Femur (tissue), 1 donor: ENCODE data around the gene DYRK3.
"Not testable (repeated sequence)": the region's sequence is repeated elsewhere in the genome, so short reads cannot be mapped to it uniquely, and the experiment has no call there.

ENCODE experiments used
- DNase-seq: peaks from one replicate; pipeline ENCODE4 v3.0.0-alpha.2; 2017

Gene DYRK3

GRCh38 chr1:206635080-206635977 lies at the start of gene DYRK3:
Gene DYRK3, plus strand, starts transcription at chr1:206635536. Its CDS starts 168 bp downstream, at chr1:206635704.
- DNase-seq = peak; percentile 96

GRCh38 chr1:206586501-206587445 lies 48.6 kb upstream of the DYRK3 start:
- DNase-seq = no peak

DNA sequence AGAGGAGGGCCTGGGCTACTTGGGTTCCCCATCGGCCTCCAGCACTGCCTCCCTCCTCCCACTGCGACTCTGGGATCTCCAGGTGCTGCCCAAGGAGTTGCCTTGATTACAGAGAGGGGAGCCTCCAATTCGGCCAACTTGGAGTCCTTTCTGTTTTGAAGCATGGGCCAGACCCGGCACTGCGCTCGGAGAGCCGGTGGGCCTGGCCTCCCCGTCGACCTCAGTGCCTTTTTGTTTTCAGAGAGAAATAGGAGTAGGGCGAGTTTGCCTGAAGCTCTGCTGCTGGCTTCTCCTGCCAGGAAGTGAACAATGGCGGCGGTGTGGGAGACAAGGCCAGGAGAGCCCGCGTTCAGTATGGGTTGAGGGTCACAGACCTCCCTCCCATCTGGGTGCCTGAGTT lies 47.4 kb upstream of the DYRK3 start:
- no peak for DNase-seq

DNA sequence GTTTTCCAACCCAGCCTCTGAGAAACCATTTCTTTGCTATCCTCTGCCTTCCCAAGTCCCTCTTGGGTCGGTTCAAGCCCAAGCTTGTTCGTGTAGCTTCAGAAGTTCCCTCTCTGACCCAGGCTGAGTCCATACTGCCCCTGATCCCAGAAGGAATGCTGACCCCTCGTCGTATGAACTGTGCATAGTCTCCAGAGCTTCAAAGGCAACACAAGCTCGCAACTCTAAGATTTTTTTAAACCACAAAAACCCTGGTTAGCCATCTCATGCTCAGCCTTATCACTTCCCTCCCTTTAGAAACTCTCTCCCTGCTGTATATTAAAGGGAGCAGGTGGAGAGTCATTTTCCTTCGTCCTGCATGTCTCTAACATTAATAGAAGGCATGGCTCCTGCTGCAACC lies 46.8 kb upstream of the DYRK3 start:
- no peak for DNase-seq

DNA sequence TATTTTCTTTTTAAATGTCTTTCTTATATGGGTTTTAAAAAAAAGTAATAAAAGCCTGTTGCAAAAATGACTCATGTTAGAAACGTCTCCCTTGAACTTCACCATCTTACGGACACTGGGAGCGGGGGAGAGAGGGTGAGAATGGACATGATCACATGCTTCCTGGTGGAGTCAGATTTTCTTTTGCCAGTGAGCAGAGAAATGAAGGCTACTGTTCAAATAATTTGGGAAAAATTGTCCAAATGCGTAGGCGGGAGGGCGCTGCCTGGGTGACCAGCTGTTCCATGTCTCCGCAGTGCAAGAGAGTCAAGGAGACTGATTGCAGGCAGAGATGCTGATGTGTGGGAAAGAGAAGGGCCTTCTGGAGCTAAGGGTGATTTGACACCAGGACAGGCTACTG lies 46.1 kb upstream of the DYRK3 start:
- no peak for DNase-seq

- no peak for DNase-seq
Observed at GRCh38 chr1:206590025-206590758, 45.1 kb upstream of the DYRK3 start.

DNA sequence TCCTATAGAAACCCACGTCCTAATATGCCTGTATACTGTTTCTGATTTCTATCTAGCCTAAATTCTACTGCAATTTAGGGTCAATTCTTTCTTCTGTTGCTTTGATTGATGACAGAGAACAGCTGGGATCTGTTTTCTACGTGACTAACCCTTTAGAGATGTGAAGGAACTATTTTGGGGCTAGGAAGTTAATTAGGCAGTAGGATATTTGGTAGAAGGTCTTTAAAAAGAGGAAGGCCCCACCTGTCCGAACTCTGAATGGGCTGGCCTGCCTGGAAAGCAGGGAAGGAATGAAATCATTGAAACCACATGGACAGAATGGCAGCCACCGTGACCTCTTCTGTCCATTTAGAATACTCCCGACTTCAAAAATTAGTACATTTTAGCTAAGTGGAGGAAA lies 44.1 kb upstream of the DYRK3 start:
- no peak for DNase-seq

- DNase-seq = no peak
Observed at GRCh38 chr1:206591696-206592095, 43.6 kb upstream of the DYRK3 start.

GRCh38 chr1:206593351-206593925 lies 41.9 kb upstream of the DYRK3 start:
- DNase-seq = no peak

DNA sequence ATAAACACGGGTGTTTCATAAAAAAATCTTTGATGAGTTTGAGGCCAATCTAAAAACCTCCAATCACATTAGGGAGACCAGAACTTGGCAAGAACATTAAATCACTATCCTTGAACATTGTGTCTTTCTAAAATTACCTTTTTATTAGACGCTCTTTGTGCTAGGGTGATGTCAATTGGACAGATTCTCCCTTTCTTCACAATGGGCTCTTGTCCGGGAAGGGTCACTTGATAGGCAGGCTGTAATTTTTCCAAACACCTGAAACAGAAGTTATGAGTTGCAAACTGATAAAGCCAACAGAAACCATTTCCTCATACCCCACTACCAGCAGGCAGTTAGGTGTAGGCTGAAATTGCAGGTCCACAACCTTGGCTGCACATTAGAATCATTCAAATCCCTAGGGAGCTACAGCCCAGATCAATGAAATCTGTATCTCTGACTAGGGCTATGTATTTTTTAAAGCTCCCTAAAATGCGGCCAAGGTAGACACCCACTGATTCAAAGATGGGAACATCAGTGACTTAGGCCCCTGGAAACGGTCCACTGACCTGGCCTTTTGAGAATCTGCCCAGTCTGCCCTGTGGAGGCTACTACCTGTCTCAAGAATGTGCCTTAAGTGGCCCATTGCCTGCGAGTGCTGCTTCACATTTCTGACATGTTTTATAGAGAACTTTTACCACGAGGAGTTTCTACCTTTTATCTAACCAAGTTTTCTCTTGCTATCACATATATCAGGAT lies 39.6 kb upstream of the DYRK3 start:
- no peak for DNase-seq

- DNase-seq = no peak
Observed at GRCh38 chr1:206596319-206596666, 39.0 kb upstream of the DYRK3 start.

- peak; percentile 38 for DNase-seq
Observed at GRCh38 chr1:206600527-206600926, 34.8 kb upstream of the DYRK3 start.

DNA sequence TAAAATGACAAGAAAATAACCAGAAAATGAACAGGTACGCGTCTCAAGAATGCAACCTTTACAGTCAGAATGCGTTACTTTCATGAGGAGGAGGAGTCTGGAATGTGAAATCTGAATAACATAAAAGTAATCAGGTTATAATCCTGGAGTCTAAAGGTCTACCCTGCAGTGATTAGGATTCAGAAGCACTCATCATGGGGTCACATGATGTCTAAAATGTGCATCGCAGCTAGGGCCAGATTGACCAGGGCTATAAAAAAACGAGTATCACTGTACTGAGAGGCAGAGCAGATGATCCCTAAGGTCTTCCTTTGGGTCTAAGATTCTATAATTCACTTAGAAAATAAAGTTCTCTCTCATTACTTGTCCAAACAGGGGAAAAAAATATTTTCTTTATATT lies 30.5 kb upstream of the DYRK3 start:
- no peak for DNase-seq

DNA sequence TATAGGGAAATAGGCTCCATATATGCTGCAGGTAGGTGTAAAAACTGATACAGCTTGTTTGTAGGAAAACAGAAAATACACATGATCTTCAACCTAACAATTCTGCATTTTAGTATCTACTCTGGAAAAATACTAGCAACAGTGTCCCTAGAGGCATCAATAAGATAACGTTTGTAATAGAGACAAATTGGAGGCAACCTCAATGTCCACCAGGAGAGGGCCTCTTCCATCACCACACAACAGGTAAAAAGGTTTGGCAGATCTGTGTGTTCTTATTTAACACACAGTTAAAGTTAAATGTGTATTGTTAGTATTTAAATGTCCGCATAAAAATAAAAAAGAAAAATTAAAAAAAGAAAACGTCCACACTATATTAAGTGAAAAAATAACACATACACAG lies 28.5 kb upstream of the DYRK3 start:
- no peak for DNase-seq

DNA sequence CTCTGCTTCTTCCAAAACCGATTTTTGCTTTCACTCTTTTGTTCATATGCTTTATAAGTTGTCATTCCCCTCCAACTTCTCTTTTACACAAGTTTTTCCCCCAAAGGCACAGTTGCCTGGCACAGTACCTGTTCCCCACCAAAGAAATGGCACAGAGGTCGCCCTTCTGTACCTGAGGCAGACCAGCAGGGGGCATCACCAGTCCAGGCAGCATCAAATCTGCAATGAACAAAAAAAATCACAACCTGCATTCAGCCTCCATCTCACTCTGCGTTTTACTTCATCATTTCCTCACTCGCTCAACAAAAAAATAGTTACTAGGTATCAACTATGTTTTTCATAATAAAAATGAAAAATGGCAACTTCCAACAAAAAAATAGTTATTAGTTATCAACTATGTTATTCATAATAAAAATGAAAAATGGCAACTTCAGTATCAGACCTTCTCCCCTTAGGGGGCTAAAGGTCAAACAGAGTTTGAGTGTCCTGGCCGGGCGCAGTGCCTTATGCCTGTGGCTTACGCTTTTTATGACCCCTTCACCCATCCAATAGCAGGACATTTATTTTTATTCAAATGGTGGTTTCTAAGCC lies 27.1 kb upstream of the DYRK3 start:
- no peak for DNase-seq

- DNase-seq = no peak
Observed at GRCh38 chr1:206609229-206609991, 25.9 kb upstream of the DYRK3 start.

GRCh38 chr1:206612129-206612876 lies 23.0 kb upstream of the DYRK3 start, which contains the start of gene EIF2D:
Gene EIF2D, minus strand, starts transcription at chr1:206612465. Its CDS starts 123 bp downstream, at chr1:206612342.
- DNase-seq = peak; percentile 97

GRCh38 chr1:206626396-206626795 lies 8.9 kb upstream of the DYRK3 start:
- DNase-seq = not testable (repeated sequence)

GRCh38 chr1:206628916-206629315 lies 6.4 kb upstream of the DYRK3 start:
- no peak for DNase-seq

GRCh38 chr1:206631085-206631509 lies 4.2 kb upstream of the DYRK3 start:
- peak; percentile 81 for DNase-seq
